HG03469 (cell line): ENCODE results near the gene HHIPL1.
"Not testable (repeated sequence)": the region's sequence is repeated elsewhere in the genome, so short reads cannot be mapped to it uniquely, and the experiment has no call there.

ENCODE experiments used
- ATAC-seq: cut with Tn5 transposase; IDR thresholded peaks from one replicate; pipeline ENCODE4 v1.9.1; 2021; ENCODE audit warnings: mild to moderate bottlenecking, moderate library complexity, moderate number of reproducible peaks; ENCODE audit not compliant: unreplicated experiment

The HHIPL1 gene

DNA sequence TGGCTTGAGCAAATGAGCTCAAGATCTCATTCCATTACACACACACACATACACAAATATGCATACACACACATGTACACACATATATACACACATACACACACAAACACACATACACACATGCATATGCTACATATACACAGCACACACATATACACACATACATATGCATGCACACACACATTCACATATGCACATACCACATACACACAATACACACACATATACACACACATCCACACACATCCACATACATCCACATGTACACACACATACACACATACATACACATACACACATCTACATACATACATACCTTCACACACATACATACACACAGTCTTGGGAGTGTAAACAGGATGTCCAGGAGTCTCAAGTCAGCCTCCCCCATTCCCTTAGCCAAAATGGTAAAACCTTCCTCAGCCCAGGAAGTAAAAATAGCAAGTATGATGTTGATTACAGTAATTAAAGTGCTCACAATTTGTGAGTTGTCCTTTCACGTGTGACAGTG is 12.8 kb downstream of the HHIPL1 start:
- ATAC-seq = no peak

DNA sequence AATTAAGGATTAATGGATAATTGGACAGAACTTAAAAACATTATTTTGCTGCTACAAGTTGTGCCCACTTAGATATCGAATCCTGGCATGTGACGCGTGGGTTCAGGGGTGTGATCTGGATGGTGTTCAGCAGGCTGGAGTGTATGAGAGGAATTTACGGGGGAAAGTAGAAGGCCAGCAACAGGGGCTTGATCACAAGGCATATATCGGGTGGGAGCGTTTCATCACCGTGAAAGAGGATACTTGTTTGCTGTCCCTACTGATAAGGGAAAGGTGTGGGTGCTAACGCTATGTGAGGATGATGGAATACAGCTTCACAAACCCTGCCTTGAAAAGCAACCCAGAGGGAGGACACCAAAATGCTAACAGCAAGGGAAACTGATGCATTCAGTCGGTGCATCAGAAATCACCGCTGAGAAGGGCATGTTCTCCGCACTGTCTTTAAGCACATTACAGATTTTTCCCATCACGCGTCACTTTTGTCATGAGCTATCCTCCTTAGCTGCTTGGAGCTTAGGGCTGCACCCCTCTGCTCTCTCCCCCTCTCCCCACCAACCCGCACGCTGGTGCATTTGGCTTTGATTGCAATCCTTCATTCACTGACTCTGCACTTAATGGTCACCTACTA is 13.4 kb downstream of the HHIPL1 start:
- ATAC-seq = no peak

DNA sequence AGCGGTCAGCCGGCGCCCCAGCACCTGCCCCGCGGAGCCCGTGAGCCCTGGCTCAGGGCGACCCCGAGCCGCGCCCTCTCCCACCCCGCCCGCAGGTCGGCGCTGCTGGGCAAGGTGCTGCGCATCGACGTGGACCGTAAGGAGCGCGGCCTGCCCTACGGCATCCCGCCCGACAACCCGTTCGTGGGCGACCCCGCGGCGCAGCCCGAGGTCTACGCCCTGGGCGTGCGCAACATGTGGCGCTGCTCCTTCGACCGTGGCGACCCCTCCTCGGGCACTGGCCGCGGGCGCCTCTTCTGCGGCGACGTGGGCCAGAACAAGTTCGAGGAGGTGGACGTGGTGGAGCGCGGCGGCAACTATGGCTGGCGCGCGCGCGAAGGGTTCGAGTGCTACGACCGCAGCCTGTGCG is 14.4 kb downstream of the HHIPL1 start:
- ATAC-seq = no peak

DNA sequence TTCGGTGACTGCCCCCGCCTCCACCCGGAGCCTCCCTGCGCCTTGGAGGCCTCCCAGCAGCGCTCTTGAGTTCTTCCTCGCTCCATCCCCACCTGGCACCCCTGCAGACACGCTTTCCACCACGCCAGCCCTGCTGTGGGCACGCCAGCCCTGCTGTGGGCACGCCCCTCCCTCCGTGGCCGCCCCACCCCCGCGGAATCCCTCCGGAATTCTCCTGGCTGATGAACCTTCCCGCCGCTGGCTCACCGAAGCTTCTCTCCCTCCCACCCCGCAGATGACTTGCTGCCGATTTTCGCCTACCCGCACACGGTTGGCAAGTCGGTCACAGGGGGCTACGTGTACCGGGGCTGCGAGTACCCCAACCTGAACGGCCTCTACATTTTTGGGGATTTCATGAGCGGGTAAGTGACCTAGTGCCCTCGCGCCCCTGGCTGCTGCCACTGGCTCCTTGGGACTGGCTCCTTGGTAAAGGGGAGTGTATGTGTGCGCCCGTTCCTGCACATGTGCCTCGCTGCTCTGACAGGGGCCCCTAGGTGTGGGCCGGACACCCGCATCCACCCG is 15.2 kb downstream of the HHIPL1 start:
- ATAC-seq = no peak

DNA sequence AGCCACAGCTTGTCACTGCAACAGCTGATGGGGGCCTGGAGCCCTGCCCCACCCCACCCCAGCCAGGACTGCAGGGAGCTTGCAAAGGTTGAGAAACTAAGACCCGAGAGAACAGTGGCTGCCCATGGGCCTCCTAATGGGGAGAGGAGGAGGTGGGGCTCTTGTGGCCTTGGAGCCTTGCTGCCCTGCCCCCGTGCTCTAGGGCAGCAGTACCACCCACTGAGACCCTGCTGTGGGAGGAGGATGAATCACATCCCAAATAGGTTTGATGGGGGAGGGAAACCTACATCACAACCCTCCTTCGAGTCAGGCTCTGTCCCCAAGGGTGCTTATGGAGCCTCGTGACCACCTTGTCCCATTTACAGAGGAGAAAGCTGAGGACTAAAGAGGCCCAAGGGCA is 15.9 kb downstream of the HHIPL1 start:
- no peak for ATAC-seq

DNA sequence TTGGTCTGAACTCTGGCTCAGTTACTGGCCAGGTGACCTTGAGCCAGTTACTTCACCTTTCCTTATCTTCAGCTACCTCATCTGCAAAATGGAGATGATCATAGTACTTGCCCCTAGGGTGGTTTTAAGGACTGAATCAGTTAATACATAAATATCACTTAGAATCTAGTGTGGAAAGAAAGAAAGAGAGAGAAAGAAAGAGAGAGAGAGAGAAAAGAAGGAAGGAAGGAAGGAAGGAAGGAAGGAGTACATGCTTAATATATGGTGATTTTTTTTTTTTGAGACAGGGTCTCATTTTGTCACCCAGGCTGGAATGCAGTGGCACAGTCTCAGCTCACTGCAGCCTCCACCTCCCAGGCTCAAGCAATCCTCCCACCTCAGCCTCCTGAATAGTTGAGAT is 16.3 kb downstream of the HHIPL1 start:
- ATAC-seq = not testable (repeated sequence)

DNA sequence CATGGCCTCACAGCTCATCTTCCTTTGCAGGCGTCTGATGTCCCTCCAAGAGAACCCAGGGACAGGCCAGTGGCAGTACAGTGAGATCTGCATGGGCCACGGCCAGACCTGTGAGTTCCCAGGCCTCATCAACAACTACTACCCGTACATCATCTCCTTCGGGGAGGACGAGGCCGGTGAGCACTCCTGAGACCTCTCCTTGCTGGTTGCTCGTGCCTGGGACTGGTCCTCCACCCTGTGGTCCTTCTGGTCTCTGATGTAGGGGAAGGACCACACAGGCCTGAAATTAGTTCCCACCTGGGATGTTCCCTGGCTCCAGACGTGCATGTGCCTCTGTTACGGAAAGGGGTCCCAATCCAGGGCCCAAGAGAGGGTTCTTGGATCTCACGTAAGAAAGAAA is 17.9 kb downstream of the HHIPL1 start:
- no peak for ATAC-seq

DNA sequence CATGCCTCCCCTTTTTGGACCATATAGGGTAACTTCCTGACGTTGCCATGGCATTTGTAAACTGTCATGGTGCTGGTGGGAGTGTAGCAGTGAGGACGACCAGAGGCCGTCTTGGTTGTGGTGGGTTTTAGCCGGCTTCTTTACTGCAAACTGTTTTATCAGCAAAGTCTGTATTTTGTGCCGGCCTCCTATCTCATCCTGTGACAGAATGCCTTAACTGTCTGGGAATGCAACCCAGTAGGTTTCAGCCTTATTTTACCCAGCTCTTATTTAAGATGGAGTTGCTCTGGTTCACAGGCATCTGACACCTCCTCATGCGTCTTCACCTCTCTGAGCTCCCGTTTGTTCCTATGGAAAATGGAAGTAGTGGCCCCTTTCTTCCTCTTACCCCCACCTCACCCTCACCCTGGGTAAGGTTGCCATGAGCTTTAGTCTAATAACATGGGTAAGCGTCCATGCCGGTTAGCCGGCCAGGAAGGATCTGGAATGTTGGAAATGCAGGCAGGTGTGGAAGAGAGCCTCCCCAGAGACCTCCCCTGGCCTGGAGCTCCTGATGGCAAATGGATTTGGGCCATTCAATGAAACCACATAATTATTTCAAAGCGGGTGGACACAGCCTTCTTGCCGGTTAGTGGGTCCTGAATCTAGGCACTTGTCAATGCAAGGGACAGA is 18.6 kb downstream of the HHIPL1 start:
- no peak for ATAC-seq

DNA sequence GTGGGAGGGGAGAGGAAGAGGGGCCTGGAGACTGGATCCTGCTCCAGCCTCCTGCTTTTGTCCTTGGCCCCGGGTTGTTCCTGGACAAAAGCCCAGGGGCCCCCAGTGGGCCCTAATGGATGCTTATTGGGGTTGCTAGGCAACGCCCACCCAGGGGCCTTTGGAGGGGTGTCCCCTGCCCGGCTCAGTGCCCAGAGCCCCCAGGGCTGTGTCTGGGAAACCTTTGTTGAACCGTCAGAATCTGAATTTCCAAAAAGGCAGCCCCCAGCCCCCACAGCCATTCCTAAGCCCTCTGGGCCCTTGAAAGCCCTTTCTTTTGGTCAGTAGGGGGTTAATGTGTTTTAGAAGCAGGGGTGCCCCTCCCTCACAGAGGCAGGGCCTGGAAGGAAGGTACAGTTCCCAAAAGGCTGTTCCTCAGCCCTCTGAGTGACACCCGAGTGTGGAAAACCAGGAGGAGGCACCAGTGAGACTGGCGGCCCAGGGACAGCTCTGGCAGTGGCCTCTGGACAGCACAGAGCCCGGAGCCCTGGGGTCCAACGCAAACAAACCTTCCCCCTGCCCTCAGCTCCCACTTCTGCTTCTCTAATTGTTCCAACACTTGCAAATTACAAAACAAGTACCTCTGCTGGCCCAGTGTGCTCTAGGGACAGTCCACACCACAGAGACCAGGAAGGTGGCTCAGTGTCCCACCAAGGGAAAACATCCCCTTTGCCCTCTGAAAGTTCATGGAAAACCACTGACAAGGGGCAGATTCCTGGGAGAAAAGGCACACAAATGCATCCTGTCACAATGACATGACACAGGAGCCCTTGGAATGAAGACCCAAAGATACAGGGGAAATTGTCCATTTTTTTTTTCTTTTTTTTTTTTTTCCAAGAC is 19.4 kb downstream of the HHIPL1 start:
- no peak for ATAC-seq

DNA sequence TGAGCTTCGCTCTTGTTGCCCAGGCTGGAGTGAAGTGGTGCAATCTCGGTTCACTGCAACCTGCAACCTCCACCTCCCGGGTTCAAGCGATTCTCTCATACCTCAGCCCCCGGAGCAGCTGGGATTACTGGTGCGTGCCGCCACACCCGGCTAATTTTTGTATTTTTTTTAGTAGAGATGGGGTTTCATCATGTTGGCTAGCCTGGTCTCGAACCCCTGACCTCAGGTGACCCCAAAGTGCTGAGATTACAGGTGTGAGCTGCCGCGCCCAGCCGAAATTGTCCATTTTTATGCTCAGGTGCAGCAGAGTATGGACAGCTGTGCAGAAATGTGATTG is 20.0 kb downstream of the HHIPL1 start:
- no peak for ATAC-seq

DNA sequence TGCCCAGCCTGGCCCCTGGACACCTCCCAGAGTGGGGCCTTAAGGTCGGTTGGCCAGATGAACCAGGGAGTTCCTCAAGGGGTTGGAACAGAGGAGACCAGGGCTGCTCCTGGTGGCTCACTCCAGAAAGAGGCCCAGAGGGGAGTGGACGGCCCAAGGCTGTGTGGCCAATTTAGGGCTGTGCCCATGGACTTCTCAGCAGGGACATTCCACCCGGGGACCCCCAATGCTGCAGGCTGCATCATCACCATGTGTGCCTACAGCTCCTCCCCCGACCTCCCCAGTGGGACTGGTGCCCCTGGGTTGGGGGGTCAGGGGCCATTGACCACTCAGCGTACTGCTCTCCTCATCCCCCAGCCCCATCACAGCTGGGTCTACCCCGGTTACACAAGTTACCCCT is 21.6 kb downstream of the HHIPL1 start:
- ATAC-seq = no peak

DNA sequence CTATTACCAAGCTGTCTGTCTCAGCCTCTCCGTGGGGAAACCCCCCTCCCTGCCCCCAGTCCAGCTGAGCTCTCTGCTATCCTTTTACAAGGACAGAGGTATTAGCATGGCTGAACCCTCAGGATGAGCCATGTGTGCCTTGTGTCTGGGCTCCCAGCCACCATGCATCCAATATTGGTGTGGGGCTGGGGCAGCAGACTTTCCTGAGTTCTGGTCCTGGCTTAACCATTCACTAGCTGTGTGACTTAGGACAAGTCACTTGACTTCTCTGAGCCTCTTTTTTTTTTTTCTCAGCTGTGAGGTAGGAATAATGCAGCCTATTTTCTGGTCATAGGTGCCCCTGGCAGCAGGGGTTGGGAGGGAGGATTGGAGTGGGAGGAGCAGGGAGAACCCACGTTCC is 22.1 kb downstream of the HHIPL1 start:
- no peak for ATAC-seq

DNA sequence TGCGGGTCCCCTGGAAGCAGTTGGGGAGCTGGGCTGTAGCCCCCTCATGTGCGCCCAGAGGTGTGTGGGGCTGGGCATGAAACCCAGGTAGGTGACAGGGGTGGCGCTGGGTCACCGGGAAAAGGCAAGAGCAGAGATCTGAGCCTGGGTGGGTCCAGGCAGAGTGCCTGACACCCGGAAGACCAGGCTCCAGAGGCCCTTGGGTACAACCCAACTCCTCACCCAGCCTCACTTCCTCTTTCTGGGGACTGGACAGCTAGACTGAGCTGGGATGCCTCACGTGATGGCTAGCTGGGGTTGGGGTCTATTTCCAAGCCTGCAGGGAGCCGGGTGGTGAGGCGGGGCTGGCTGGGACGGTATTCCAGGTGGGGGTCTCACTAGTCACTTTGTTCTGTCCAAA is 22.9 kb downstream of the HHIPL1 start:
- no peak for ATAC-seq

DNA sequence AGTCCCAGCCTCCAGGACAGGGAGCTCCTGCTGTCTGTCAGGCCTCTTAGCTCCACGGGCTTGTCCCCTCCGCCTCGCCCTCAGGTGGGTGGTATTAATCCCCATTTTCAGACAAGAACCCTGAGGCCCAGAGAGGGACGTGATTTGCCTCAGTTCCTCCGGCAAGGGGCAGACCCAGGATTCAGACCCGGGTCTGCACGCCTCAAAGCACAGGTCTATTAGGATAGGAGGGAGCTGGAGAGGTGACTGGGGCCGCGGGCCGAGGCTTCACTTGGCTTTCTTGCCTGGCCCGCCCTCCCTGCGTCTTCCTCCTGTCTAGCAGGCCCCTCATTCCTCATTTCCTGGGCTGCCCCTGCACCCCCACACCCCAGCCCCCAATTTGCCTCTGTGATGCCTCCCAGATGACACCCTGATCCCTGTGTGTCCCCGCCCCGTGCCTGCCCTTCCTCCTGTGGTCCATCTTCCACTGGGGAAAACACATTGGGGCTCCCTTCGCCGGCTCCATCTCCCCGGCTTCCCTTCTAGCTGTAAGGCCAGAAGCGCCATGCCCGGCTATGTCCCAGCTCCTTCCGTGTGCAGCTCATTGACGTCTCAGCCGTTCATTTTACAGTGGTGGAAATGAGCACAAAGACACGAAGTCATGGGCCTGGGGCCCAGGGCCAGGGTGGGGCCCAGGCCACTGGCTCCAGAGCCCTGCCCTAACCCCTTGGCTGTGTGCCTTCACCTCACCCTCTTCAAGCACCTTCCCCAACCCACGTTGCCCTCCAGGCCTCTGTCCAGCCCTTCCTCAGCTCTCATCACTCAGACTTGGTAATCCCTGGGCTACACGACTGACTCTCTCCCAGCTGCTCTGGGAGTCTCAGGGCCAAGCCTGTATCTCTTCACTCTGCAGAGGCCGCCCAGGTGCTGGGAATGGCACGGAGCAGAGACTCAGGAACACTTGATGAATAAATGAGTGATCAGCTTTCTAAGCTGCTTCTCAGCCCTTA is 23.7 kb downstream of the HHIPL1 start:
- no peak for ATAC-seq

DNA sequence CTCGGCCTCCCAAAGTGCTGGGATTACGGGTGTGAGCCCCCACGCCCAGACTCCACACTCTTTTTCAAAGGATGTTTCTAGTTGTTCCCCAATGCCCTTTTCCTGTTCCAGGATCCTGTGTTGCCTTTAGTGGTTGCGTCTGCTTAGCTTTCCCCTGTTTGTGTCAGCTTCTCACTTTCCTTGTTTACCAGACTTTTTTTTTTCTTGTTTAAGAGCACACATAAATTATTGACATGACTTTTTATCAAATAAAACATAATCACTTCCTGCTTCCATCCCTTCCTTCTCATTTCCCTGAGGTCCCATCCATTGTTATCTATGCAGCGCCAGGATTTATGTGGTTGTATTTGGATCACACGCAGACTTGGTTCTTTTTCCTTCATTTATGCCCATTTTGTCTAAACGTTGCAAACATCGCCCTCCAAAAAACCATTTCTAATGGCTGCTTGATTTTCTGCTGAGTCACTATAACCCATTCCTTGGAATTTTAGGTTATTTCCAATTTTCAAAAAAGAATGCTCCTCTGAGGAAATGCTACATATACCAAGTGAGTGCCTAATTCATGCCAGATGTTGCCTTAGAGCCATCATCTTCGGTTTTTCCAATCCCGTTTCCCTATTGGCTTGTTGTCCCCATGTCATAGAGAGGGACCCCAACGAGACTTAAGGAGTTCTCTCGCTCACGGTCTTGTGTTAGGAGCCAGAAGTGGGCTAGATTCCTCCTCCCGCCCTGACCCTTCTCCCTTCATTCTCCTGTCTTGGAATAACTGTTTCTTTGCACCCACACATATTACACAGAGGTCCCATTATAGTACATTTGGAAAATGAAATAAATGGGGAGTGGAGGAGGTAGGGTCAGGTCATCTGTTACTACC is 25.7 kb downstream of the HHIPL1 start:
- no peak for ATAC-seq

DNA sequence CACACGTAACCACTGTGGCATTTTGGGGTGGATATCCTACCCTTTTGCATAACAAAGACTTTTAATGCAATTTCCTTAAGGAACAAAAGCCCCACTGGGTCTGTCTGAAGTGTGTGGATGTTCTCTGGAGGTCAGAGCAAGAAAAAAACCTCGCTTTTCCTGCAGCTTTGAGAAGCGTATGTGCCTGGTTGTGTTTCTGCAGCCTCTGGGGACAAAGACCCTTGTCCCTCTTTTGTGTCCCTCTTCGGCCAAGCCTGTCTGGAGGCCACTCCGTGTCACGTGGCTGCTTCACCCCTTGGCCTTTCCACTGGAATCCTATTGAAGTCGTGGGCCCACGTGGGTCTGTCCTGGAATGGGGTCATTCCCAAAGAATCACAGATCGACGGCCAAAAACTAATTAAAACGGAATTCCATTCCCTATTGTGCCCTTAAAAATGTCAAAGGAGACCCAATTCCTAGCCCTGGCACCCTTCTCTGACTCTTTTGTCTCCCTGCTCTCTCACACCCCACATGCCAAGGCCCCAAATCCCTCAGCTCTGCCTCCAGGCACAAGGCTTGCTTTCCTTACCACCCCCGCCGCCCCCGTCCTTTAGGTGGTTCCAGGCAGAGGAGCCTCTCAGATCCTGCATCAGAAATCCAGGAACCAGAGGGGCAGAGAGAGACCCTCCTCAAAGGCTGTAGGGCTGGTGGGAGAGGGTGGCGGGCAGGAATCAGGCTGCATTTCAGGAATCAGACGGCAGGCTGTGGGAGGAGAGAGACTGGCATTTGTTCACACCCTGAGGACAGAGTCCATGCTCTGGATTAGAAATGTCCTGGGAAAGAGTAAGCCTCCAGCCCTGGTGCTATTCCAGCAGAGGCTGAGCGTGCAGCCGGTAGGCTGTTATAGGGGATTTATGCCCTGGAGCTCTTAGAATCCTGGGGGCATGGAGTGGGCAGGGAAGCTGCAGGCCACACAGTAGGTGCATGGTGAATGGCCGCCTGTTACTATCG is 26.6 kb downstream of the HHIPL1 start:
- no peak for ATAC-seq

DNA sequence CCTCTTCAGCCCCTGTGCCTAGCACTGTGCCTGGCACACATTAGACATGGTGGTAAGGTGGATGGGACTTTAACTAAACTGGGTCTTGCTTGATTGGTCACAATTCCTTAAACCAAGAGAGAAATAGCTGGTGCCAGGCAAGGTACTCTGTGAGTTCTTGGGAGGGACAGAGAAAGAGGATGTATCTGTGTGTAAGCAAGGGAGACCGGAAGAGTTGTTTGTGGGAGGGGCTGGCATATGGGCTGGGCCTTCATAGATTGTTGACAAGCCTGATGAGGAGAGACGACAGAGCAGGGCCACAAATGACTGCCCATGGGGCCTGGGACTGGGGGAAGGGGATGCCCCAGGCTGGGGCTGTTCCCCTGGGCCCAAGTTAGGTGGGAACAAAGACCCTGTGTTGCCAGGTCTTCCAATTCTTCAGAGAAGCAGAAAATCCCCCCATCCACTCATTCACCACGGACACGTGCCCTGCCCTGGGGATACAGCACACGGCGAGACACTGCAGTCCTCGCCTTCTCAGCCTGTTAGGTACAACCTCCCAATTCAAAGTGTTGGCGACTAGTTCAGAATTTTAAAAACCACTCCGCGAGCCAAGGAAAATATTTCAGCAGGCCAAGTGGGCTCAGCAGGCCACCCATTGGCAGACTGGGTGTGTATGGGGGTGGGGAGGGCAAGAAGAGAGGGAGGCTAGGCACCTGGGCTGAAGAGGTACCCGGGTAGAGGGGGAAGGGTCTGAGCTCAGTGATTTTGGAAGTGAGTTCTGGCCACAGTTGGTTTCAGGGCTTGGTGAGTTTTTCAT is 27.8 kb downstream of the HHIPL1 start:
- ATAC-seq = no peak
